ENCODE results near the gene SNX8. TPM values are rescaled to one million over a fixed set of nuclear protein-coding genes. Genes with fewer than 3 reads are reported as not detected.

Gene SNX8
- total RNA-seq, 1 experiment from 2014 or later, result 139 TPM

DNA sequence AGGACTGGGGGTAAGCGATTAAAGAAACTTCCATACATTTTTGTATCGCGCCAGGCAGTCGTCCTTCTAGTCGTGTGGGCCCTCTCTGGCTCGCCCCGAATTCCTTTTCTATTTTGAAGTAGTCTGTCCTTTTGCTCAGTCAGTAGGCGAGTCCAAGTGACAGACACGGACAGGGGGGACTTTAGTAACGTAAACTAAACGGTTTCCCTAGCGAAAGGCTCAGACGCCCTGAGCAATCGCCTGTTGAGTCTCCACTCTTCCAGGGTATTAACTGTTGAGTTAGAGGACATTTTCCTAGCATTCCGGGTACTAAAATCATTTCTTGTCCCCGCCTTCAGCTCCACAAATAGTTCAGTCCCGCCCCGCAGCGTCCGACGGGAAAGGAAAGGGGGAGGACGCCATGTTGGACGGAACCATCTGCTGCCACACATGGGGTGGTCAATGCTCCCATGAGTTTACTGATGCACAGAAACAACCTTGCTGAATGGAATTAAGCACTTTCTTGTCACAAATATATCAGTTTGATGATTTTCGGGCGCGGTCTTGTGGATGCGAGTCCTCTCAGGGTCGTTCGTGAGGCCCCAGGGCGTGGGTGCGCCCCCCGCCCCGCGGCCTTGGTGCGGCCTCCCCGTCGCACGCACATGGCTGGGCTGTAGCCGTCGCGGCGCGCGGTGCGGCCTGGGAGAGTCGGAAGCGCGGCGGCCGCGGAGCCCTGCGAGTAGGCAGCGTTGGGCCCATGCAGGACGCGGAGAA is 40.1 kb upstream of the SNX8 start, which contains the start of gene EIF3B:
Gene EIF3B (plus strand): TSS at position 642 of the 753 bp plus-strand sequence. CDS start 95 bp downstream, at position 737.
- peak within 1 kb of the TSS; percentile 64 to 98 for H3K4me3 ChIP-seq (ENCODE audit: low read depth in 2 of 2, low read length in 2 of 2)
- no TSS peak for BruUV-seq (replicated peaks)
- in situ Hi-C loops (cut with HindIII; ENCODE audit: low pct_unique_long_range_greater_than_20kb, low sequenced_read_pairs) (no loop called here), intact Hi-C loops (cut with micrococcal nuclease; ENCODE audit: unreplicated experiment) (no loop called here)
- H3K27me3 ChIP-seq (ENCODE audit: control insufficient read depth, insufficient read depth, low read length), result no peaks in the 10 kb centered on the region
- TF ChIP-seq, protein P1, sequence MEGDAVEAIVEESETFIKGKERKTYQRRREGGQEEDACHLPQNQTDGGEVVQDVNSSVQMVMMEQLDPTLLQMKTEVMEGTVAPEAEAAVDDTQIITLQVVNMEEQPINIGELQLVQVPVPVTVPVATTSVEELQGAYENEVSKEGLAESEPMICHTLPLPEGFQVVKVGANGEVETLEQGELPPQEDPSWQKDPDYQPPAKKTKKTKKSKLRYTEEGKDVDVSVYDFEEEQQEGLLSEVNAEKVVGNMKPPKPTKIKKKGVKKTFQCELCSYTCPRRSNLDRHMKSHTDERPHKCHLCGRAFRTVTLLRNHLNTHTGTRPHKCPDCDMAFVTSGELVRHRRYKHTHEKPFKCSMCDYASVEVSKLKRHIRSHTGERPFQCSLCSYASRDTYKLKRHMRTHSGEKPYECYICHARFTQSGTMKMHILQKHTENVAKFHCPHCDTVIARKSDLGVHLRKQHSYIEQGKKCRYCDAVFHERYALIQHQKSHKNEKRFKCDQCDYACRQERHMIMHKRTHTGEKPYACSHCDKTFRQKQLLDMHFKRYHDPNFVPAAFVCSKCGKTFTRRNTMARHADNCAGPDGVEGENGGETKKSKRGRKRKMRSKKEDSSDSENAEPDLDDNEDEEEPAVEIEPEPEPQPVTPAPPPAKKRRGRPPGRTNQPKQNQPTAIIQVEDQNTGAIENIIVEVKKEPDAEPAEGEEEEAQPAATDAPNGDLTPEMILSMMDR (IDR thresholded peaks at IDR 0.05), result no peak
- TF ChIP-seq TCF7L2 (IDR thresholded peaks at IDR 0.05; ENCODE audit: low read depth, low read length), result peak; percentile 92
- TF ChIP-seq, protein P2, sequence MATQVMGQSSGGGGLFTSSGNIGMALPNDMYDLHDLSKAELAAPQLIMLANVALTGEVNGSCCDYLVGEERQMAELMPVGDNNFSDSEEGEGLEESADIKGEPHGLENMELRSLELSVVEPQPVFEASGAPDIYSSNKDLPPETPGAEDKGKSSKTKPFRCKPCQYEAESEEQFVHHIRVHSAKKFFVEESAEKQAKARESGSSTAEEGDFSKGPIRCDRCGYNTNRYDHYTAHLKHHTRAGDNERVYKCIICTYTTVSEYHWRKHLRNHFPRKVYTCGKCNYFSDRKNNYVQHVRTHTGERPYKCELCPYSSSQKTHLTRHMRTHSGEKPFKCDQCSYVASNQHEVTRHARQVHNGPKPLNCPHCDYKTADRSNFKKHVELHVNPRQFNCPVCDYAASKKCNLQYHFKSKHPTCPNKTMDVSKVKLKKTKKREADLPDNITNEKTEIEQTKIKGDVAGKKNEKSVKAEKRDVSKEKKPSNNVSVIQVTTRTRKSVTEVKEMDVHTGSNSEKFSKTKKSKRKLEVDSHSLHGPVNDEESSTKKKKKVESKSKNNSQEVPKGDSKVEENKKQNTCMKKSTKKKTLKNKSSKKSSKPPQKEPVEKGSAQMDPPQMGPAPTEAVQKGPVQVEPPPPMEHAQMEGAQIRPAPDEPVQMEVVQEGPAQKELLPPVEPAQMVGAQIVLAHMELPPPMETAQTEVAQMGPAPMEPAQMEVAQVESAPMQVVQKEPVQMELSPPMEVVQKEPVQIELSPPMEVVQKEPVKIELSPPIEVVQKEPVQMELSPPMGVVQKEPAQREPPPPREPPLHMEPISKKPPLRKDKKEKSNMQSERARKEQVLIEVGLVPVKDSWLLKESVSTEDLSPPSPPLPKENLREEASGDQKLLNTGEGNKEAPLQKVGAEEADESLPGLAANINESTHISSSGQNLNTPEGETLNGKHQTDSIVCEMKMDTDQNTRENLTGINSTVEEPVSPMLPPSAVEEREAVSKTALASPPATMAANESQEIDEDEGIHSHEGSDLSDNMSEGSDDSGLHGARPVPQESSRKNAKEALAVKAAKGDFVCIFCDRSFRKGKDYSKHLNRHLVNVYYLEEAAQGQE (IDR thresholded peaks at IDR 0.05; ENCODE audit: insufficient read depth in 1 of 2, low read depth in 2 of 2, low read length in 1 of 2), result peak in 1 of 2 experiments; percentile 42; a peak in 1 of 4 replicates
- peak; percentile 5; the same call in 1 of the 2 replicates for TF ChIP-seq SIN3A (IDR thresholded peaks at IDR 0.05; ENCODE audit: borderline replicate concordance, insufficient read depth, low read depth, low read length)
- TF ChIP-seq POLR2AphosphoS5 (IDR thresholded peaks at IDR 0.05; ENCODE audit: low read depth, low read length), result peak; percentile 75
- peak; percentile 92 for ATAC-seq
- ChIA-PET CTCF (interaction anchor here (0.6 kb wide), 1 partner anchor 1161 kb away, joined by 3 read pairs; no protein-coding TSS in a partner anchor), POLR2A (interaction anchor here (0.6 kb wide), 1 partner anchor 102 kb away, joined by 12 read pairs; no protein-coding TSS in a partner anchor)
- peak; percentile 94 for DNase-seq (ENCODE audit: low read depth, low spot score)
- H3K4me1 ChIP-seq (ENCODE audit: control insufficient read depth, insufficient read depth, low read length), result peaks cover 13% of the 10 kb centered on the region
- H3K27ac ChIP-seq (ENCODE audit: low read length), result peak within 1 kb of the TSS; percentile 99
- H3K36me3 ChIP-seq (ENCODE audit: control insufficient read depth, insufficient read depth, low read length), result peaks cover 12% of the 10 kb centered on the region
- H3K9me3 ChIP-seq (ENCODE audit: control insufficient read depth, insufficient read depth, low read depth, low read length), result no peaks in the 10 kb centered on the region

DNA sequence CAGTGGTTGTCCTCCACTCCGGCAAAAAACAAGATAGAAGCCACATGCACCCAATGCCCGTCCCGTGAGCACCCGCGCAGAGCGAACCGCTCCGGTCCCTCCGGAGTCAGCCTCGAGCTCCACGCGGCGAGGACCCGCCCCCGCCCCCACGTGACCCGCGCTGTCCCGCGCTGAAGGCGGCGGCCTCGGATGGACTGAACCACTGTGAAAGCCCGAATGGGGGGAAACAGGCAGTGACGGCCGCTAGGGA is 39.6 kb upstream of the SNX8 start:
- Histone ChIP-seq H3K4me1 (ENCODE audit: control insufficient read depth, insufficient read depth, low read length) (peaks cover 13% of the 10 kb centered on the region), H3K9me3 (ENCODE audit: control insufficient read depth, insufficient read depth, low read depth, low read length) (no peaks in the 10 kb centered on the region), H3K4me3 (ENCODE audit: low read depth in 2 of 2, low read length in 2 of 2) (peak overlapping the region; percentile 64 to 98), H3K27me3 (ENCODE audit: control insufficient read depth, insufficient read depth, low read length) (no peaks in the 10 kb centered on the region), H3K36me3 (ENCODE audit: control insufficient read depth, insufficient read depth, low read length) (peaks cover 12% of the 10 kb centered on the region), H3K27ac (ENCODE audit: low read length) (peak overlapping the region; percentile 99)
- no peak for DNase-seq (ENCODE audit: low read depth, low spot score)
- in situ Hi-C loops (cut with HindIII; ENCODE audit: low pct_unique_long_range_greater_than_20kb, low sequenced_read_pairs) (no loop called here), intact Hi-C loops (cut with micrococcal nuclease; ENCODE audit: unreplicated experiment) (no loop called here)
- ChIA-PET POLR2A (interaction anchor here (0.5 to 0.6 kb wide), 2 partner anchors 45 to 103 kb away, joined by 12 to 13 read pairs; no protein-coding TSS in a partner anchor), CTCF (interaction anchor here (0.6 kb wide), 1 partner anchor 1161 kb away, joined by 3 read pairs; no protein-coding TSS in a partner anchor)
- TF ChIP-seq TCF7L2 (IDR thresholded peaks at IDR 0.05; ENCODE audit: low read depth, low read length) (no peak), SIN3A (IDR thresholded peaks at IDR 0.05; ENCODE audit: borderline replicate concordance, insufficient read depth, low read depth, low read length) (peak; percentile 85; the same call in 1 of the 2 replicates), POLR2AphosphoS5 (IDR thresholded peaks at IDR 0.05; ENCODE audit: low read depth, low read length) (peak; percentile 97)
- TF ChIP-seq, protein P1 (IDR thresholded peaks at IDR 0.05), result no peak
- TF ChIP-seq, protein P2 (IDR thresholded peaks at IDR 0.05; ENCODE audit: insufficient read depth in 1 of 2, low read depth in 2 of 2, low read length in 1 of 2), result peak in 1 of 2 experiments; percentile 63; a peak in 1 of 4 replicates
- peak; percentile 85 for ATAC-seq
- BruUV-seq (replicated peaks), result no TSS peak
